ENCODE results near the gene SLC35F3. TPM values are rescaled to one million over a fixed set of nuclear protein-coding genes. Genes with fewer than 3 reads are reported as not detected.

The SLC35F3 gene
- total and polyA plus RNA-seq, 9 donors = 0.04 to 0.69 (median 0.17) TPM; not detected in 3

DNA sequence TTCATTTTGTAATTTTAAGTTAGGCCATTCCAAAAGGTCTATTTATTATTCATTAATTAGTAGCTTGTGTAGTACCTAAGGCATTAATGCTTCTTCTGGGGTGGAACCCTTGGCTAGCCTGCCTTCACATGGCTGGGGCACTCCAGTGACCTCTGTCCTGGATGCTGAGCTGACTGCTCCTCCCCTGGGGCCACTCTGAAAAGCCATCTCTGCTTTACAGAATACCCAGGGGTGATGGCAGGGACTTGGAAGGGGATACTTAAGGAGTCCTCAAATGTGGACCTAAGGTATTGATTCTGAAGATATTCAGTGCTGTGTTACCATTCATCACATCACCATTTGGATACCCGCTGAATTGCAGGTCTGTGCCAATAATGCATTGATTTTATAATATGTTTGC lies 281.0 kb downstream of the SLC35F3 start:
- no peak for DNase-seq
- Histone ChIP-seq H3K4me3 (no peak overlapping the region), H3K36me3 (no peaks in the 10 kb centered on the region), H3K4me1 (ENCODE audit: insufficient read depth) (no peaks in the 10 kb centered on the region), H3K9me3 (no peaks in the 10 kb centered on the region), H3K27me3 (no peaks in the 10 kb centered on the region), H3K27ac (no peak overlapping the region)
- 93 to 97% (median 96%) methylated on average over 1 of the region's 1 CpG for WGBS, 3 donors
- intact Hi-C loops (cut with DNase I) = no loop called here
- no peak for TF ChIP-seq EP300 (IDR thresholded peaks at IDR 0.05)
- TF ChIP-seq, protein P1, sequence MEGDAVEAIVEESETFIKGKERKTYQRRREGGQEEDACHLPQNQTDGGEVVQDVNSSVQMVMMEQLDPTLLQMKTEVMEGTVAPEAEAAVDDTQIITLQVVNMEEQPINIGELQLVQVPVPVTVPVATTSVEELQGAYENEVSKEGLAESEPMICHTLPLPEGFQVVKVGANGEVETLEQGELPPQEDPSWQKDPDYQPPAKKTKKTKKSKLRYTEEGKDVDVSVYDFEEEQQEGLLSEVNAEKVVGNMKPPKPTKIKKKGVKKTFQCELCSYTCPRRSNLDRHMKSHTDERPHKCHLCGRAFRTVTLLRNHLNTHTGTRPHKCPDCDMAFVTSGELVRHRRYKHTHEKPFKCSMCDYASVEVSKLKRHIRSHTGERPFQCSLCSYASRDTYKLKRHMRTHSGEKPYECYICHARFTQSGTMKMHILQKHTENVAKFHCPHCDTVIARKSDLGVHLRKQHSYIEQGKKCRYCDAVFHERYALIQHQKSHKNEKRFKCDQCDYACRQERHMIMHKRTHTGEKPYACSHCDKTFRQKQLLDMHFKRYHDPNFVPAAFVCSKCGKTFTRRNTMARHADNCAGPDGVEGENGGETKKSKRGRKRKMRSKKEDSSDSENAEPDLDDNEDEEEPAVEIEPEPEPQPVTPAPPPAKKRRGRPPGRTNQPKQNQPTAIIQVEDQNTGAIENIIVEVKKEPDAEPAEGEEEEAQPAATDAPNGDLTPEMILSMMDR (IDR thresholded peaks at IDR 0.05) = no peak
- no peak for TF ChIP-seq POLR2A (IDR thresholded peaks at IDR 0.05)

DNA sequence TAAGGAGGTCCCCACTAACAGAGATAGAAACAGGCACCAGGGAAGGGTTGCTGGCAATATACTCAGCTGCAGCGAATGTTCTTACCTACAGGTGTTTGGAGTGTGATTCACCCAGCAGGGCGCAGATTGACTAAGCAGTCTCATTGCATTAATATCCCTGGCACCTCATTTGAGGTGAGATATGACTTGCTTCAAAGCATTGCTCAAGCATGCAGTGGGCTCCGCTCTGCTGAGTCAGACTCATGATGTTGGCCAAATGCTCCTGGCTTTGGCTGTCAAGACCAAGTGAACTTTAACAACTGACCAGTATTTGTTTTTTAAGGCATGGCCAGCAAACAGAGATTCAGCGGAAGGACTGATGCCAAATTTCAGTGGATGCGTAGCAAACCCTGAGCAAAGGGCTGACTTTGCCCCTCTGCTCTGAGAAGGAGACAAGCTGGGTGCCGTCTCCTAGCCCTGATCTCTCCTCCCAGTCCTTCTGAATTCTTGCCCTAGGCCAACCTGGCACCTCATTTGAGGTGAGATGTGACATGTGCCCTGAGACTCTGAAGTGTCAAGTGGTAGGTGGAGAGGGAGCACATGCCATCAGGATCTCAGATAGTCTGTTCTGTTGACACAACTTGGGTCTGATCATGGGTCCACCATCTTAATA lies 281.7 kb downstream of the SLC35F3 start:
- Histone ChIP-seq H3K4me3 (no peak overlapping the region), H3K27ac (no peak overlapping the region), H3K4me1 (ENCODE audit: insufficient read depth) (no peaks in the 10 kb centered on the region), H3K9me3 (no peaks in the 10 kb centered on the region), H3K36me3 (no peaks in the 10 kb centered on the region), H3K27me3 (no peaks in the 10 kb centered on the region)
- 85 to 89% (median 87%) methylated on average over 6 of the region's 6 CpGs for WGBS, 3 donors
- intact Hi-C loops (cut with DNase I) = no loop called here
- no peak for DNase-seq
- TF ChIP-seq, protein P1 (IDR thresholded peaks at IDR 0.05) = no peak
- no peak for TF ChIP-seq EP300 (IDR thresholded peaks at IDR 0.05)

GRCh38 chr1:234188454-234188792 lies 283.9 kb downstream of the SLC35F3 start:
- no peak overlapping the region for H3K27ac ChIP-seq
- no peak overlapping the region for H3K4me3 ChIP-seq
- DNase-seq = no peak
- 56 to 63% (median 56%) methylated on average over 3 of the region's 3 CpGs for WGBS, 3 donors
- no peaks in the 10 kb centered on the region for H3K36me3 ChIP-seq
- H3K27me3 ChIP-seq = no peaks in the 10 kb centered on the region
- intact Hi-C loops (cut with DNase I) = no loop called here
- TF ChIP-seq, protein P1 (IDR thresholded peaks at IDR 0.05) = no peak
- TF ChIP-seq POLR2A (IDR thresholded peaks at IDR 0.05) (no peak), EP300 (IDR thresholded peaks at IDR 0.05) (no peak)
- no peaks in the 10 kb centered on the region for H3K9me3 ChIP-seq
- no peaks in the 10 kb centered on the region for H3K4me1 ChIP-seq (ENCODE audit: insufficient read depth)

GRCh38 chr1:234197839-234198238 lies 293.4 kb downstream of the SLC35F3 start:
- no peak for TF ChIP-seq EP300 (IDR thresholded peaks at IDR 0.05)
- no peak for TF ChIP-seq POLR2A (IDR thresholded peaks at IDR 0.05)
- TF ChIP-seq, protein P1 (IDR thresholded peaks at IDR 0.05) = no peak
- no peaks in the 10 kb centered on the region for H3K36me3 ChIP-seq
- no peak for DNase-seq
- no peak overlapping the region for H3K4me3 ChIP-seq
- no peaks in the 10 kb centered on the region for H3K4me1 ChIP-seq (ENCODE audit: insufficient read depth)
- intact Hi-C loops (cut with DNase I) = no loop called here
- H3K9me3 ChIP-seq = no peaks in the 10 kb centered on the region
- no peaks in the 10 kb centered on the region for H3K27me3 ChIP-seq
- H3K27ac ChIP-seq = no peak overlapping the region

All from ovary (tissue), 9 donors.